Hippocampal formation (tissue), 2 donors: ENCODE results near the gene CMTR2.
"Not testable (repeated sequence)": the region's sequence is repeated elsewhere in the genome, so short reads cannot be mapped to it uniquely, and the experiment has no call there.

Source experiments
- DNase-seq, 2 donors: peaks; one replicate each; lab custom pipeline; 2025; lab: John Stamatoyannopoulos, UW

The CMTR2 gene

GRCh38 chr16:71288890-71289731, at the start of gene CMTR2:
TSS of gene CMTR2 (minus strand) at chr16:71289402. CDS start at chr16:71285920, 3,482 bp downstream.
- peak; percentile 90 to 92 for DNase-seq

GRCh38 chr16:71338632-71339031, 49.4 kb upstream of the CMTR2 start:
- no peak for DNase-seq

GRCh38 chr16:71338193-71338592, 49.0 kb upstream of the CMTR2 start:
- DNase-seq, result no peak

- no peak for DNase-seq
These were observed 48.4 kb upstream of the CMTR2 start for GRCh38 chr16:71337631-71338030.

- no peak for DNase-seq
These were observed 38.9 kb upstream of the CMTR2 start for GRCh38 chr16:71328151-71328550.

- DNase-seq, result no peak
These were observed 38.5 kb upstream of the CMTR2 start for GRCh38 chr16:71327720-71328119.

- DNase-seq, result no peak
These were observed 30.8 kb upstream of the CMTR2 start for GRCh38 chr16:71319999-71320398.

GRCh38 chr16:71315269-71315668, 26.1 kb upstream of the CMTR2 start:
- no peak for DNase-seq

GRCh38 chr16:71313591-71313990, 24.4 kb upstream of the CMTR2 start:
- DNase-seq, result not testable (repeated sequence)

GRCh38 chr16:71311553-71312158, 22.5 kb upstream of the CMTR2 start:
- no peak for DNase-seq

GRCh38 chr16:71303938-71304337, 14.7 kb upstream of the CMTR2 start:
- no peak for DNase-seq

GRCh38 chr16:71297341-71297634, 8.1 kb upstream of the CMTR2 start:
- no peak for DNase-seq

- no peak for DNase-seq
These were observed 7.6 kb upstream of the CMTR2 start for GRCh38 chr16:71296584-71297340.

GRCh38 chr16:71295950-71296349, 6.7 kb upstream of the CMTR2 start:
- DNase-seq, result no peak

GRCh38 chr16:71293919-71294318, 4.7 kb upstream of the CMTR2 start:
- DNase-seq, result no peak

- DNase-seq, result not testable (repeated sequence)
These were observed 2.9 kb upstream of the CMTR2 start for GRCh38 chr16:71292095-71292494.

- DNase-seq, result no peak
These were observed 495 bp upstream of the CMTR2 start for GRCh38 chr16:71289732-71290062.

- DNase-seq, result no peak
These were observed 672 bp downstream of the CMTR2 start for GRCh38 chr16:71288570-71288889.

GRCh38 chr16:71287911-71288310, 1.3 kb downstream of the CMTR2 start:
- no peak for DNase-seq

- no peak for DNase-seq
These were observed 1.7 kb downstream of the CMTR2 start for GRCh38 chr16:71287454-71287853.

- DNase-seq, result no peak
These were observed 5.6 kb downstream of the CMTR2 start for GRCh38 chr16:71283612-71284011.

GRCh38 chr16:71282943-71283342, 6.3 kb downstream of the CMTR2 start:
- DNase-seq, result no peak
